ENCODE data around the gene SNX13. TPM values are rescaled to one million over a fixed set of nuclear protein-coding genes. Genes with fewer than 3 reads are reported as not detected.
A peak's percentile ranks its signal among the peaks of the same experiment; 100 is the strongest.

The SNX13 gene
- total RNA-seq, 6 experiments from 2014 or later = 17.1 to 22.5 (median 21.0) TPM

- H3K4me1 ChIP-seq = no peaks in the 10 kb centered on the region
- H3K4me3 ChIP-seq = no peak overlapping the region
- no peak for TF ChIP-seq POLR2A (IDR thresholded peaks at IDR 0.05)
- TF ChIP-seq, protein P1, sequence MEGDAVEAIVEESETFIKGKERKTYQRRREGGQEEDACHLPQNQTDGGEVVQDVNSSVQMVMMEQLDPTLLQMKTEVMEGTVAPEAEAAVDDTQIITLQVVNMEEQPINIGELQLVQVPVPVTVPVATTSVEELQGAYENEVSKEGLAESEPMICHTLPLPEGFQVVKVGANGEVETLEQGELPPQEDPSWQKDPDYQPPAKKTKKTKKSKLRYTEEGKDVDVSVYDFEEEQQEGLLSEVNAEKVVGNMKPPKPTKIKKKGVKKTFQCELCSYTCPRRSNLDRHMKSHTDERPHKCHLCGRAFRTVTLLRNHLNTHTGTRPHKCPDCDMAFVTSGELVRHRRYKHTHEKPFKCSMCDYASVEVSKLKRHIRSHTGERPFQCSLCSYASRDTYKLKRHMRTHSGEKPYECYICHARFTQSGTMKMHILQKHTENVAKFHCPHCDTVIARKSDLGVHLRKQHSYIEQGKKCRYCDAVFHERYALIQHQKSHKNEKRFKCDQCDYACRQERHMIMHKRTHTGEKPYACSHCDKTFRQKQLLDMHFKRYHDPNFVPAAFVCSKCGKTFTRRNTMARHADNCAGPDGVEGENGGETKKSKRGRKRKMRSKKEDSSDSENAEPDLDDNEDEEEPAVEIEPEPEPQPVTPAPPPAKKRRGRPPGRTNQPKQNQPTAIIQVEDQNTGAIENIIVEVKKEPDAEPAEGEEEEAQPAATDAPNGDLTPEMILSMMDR (IDR thresholded peaks at IDR 0.05) = no peak
- H3K27ac ChIP-seq = no peak overlapping the region
- H3K9me3 ChIP-seq = no peaks in the 10 kb centered on the region
- H3K36me3 ChIP-seq = peaks cover 0 to 2% (median 0%) of the 10 kb centered on the region in 4 donors
- ATAC-seq (peak in 1 of 4 donors; percentile 30), DNase-seq (no peak)
- intact Hi-C loops (cut with DNase I) = no loop called here
- H3K27me3 ChIP-seq = no peaks in the 10 kb centered on the region
- WGBS (ENCODE audit: insufficient coverage, low coverage, low lambda C conversion rate, missing lambda C conversion rate) = 53% methylated on average over 4 of the region's 6 CpGs
Observed at GRCh38 chr7:17786314-17786852, 153.9 kb downstream of the SNX13 start.

- DNase-seq (no peak), ATAC-seq (no peak)
- H3K4me3 ChIP-seq = no peak overlapping the region
- no peak overlapping the region for H3K27ac ChIP-seq
- H3K27me3 ChIP-seq = no peaks in the 10 kb centered on the region
- no peaks in the 10 kb centered on the region for H3K36me3 ChIP-seq
- no peaks in the 10 kb centered on the region for H3K4me1 ChIP-seq
- TF ChIP-seq, protein P1 (IDR thresholded peaks at IDR 0.05) = no peak
- no peak for TF ChIP-seq POLR2A (IDR thresholded peaks at IDR 0.05)
- H3K9me3 ChIP-seq = no peaks in the 10 kb centered on the region
- intact Hi-C loops (cut with DNase I) = no loop called here
Observed at GRCh38 chr7:17782216-17782549, 158.1 kb downstream of the SNX13 start.

DNA sequence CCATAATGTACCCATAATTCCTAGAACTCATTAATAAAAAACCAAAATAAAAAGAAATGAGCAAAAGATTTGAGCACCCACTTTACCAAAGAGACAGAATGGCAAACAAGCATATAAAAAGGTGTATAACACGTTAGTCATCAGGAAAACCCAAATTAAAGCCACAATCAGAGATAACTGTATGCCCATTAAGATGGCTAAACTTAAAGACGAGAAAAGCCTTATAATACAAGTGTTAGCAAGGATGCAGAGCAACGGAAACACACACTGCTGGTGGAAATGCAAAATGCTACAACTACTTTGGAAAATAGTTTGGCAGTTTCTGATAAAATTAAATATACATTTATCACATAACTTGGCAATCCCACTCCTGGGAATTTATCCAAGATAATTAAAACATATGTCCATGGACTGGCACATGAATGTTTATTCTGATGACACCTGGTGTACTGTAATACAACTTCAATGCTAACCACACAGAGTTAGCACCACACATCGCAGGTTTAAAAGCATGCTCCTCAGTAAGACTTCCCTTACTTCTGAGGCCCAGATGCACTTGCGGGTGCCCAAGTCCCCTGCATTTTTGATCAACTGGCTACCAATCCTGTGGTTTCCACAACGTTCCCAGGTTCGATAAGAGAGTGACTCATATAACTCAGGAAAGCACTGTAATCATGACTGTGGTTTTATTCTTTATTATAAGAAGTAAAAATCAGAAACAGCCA lies 158.6 kb downstream of the SNX13 start:
- 77% methylated on average over 7 of the region's 7 CpGs for WGBS (ENCODE audit: insufficient coverage, low coverage, low lambda C conversion rate, missing lambda C conversion rate)

GRCh38 chr7:17779381-17779780 lies 160.9 kb downstream of the SNX13 start:
- Histone ChIP-seq H3K27ac (no peak overlapping the region), H3K9me3 (no peaks in the 10 kb centered on the region), H3K4me3 (no peak overlapping the region), H3K4me1 (no peaks in the 10 kb centered on the region), H3K27me3 (no peaks in the 10 kb centered on the region), H3K36me3 (no peaks in the 10 kb centered on the region)
- ATAC-seq (no peak), DNase-seq (no peak)
- intact Hi-C loops (cut with DNase I) = no loop called here
- 89% methylated on average over 1 of the region's 1 CpG for WGBS (ENCODE audit: insufficient coverage, low coverage, low lambda C conversion rate, missing lambda C conversion rate)
- TF ChIP-seq, protein P1 (IDR thresholded peaks at IDR 0.05) = no peak
- no peak for TF ChIP-seq POLR2A (IDR thresholded peaks at IDR 0.05)

More for the DNA sequence above, 158.6 kb downstream of the SNX13 start:
- Histone ChIP-seq H3K4me3 (no peak overlapping the region), H3K4me1 (no peaks in the 10 kb centered on the region), H3K9me3 (no peaks in the 10 kb centered on the region), H3K27me3 (no peaks in the 10 kb centered on the region), H3K36me3 (no peaks in the 10 kb centered on the region), H3K27ac (no peak overlapping the region)
- DNase-seq (no peak), ATAC-seq (no peak)
- TF ChIP-seq POLR2A (IDR thresholded peaks at IDR 0.05) = no peak
- TF ChIP-seq, protein P1 (IDR thresholded peaks at IDR 0.05) = no peak
- intact Hi-C loops (cut with DNase I) = no loop called here
